Neuronal stem cell (in vitro differentiated cells): ENCODE data around the gene TMOD2.

Experiments
- DNase-seq: peaks from one replicate; pipeline ENCODE4 v3.0.0-alpha.2; 2013; ENCODE audit warnings: low spot score
- H2AFZ ChIP-seq: one replicate; pipeline ENCODE4 v1.6.1; 2013; ENCODE audit warnings: mild to moderate bottlenecking, low read length, inconsistent platforms
- H2AK5ac ChIP-seq: 2 replicates; pipeline ENCODE4 v1.6.1; 2013; ENCODE audit warnings: low read depth, mild to moderate bottlenecking, inconsistent platforms, low read length, moderate library complexity, mixed read lengths
- H2BK120ac ChIP-seq: 2 replicates; pipeline ENCODE4 v1.6.1; 2013; ENCODE audit warnings: low read depth, mild to moderate bottlenecking, inconsistent platforms, low read length, moderate library complexity, mixed read lengths
- H2BK12ac ChIP-seq: one replicate; pipeline ENCODE4 v1.6.1; 2013; ENCODE audit warnings: low read length, inconsistent platforms
- H2BK15ac ChIP-seq: 2 replicates; pipeline ENCODE4 v1.6.1; 2013; ENCODE audit warnings: mild to moderate bottlenecking, low read length, inconsistent platforms, mixed read lengths
- H2BK5ac ChIP-seq: one replicate; pipeline ENCODE4 v1.6.1; 2013; ENCODE audit warnings: inconsistent platforms, mild to moderate bottlenecking, low read length, moderate library complexity
- H3K14ac ChIP-seq: one replicate; pipeline ENCODE4 v1.6.1; 2013; ENCODE audit warnings: low read length, inconsistent platforms
- H3K18ac ChIP-seq: 2 replicates; pipeline ENCODE4 v1.6.1; 2013; ENCODE audit warnings: low read length, inconsistent platforms
- H3K23ac ChIP-seq: 2 replicates; pipeline ENCODE4 v1.6.1; 2013; ENCODE audit warnings: low read depth, mild to moderate bottlenecking, mixed read lengths, low read length, inconsistent platforms; ENCODE audit not compliant: poor library complexity
- H3K27ac ChIP-seq: replicated peaks from 3 replicates; pipeline ENCODE4 v1.5.1; 2013; ENCODE audit warnings: low read length, inconsistent platforms
- H3K27me3 ChIP-seq, 3 experiments: 2 replicates each; pipeline ENCODE4 v1.6.1; 2013; ENCODE audit warnings: low read length in 3 of 3, mild to moderate bottlenecking in 2 of 3, inconsistent platforms in 1 of 3, low read depth in 1 of 3, mixed read lengths in 1 of 3, moderate library complexity in 1 of 3; ENCODE audit not compliant: control insufficient read depth in 3 of 3, insufficient read depth in 3 of 3
- H3K36me3 ChIP-seq, 2 donors: replicated peaks in 1 of 2; 2 replicates each; pipeline ENCODE4 v1.6.1; 2013; ENCODE audit warnings: low read length in 2 of 2; ENCODE audit not compliant: control insufficient read depth in 2 of 2, insufficient read depth in 2 of 2
- H3K4ac ChIP-seq: 2 replicates; pipeline ENCODE4 v1.6.1; 2013; ENCODE audit warnings: inconsistent platforms, mild to moderate bottlenecking, low read length, moderate library complexity
- H3K4me1 ChIP-seq, 2 donors: 1 replicate in 1 of 2; 2 replicates in 1 of 2; pipeline ENCODE4 v1.6.1; 2013; ENCODE audit warnings: low read length in 2 of 2, low read depth in 1 of 2; ENCODE audit not compliant: control insufficient read depth in 2 of 2, insufficient read depth in 1 of 2
- H3K4me2 ChIP-seq: one replicate; pipeline ENCODE4 v1.6.1; 2013; ENCODE audit warnings: mild to moderate bottlenecking, low read length, inconsistent platforms; ENCODE audit not compliant: insufficient read depth, poor library complexity, severe bottlenecking
- H3K4me3 ChIP-seq, 2 donors: 2 replicates each; pipeline ENCODE4 v1.5.1; 2013; ENCODE audit warnings: low read length in 2 of 2, mild to moderate bottlenecking in 2 of 2, inconsistent platforms in 1 of 2, moderate library complexity in 1 of 2
- H3K79me1 ChIP-seq: one replicate; pipeline ENCODE4 v1.6.1; 2013; ENCODE audit warnings: low read depth, mild to moderate bottlenecking, inconsistent platforms, low read length, moderate library complexity
- H3K9ac ChIP-seq: one replicate; pipeline ENCODE4 v1.6.1; 2013; ENCODE audit warnings: mild to moderate bottlenecking, low read depth, low read length, inconsistent platforms; ENCODE audit not compliant: poor library complexity
- H3K9me3 ChIP-seq, 2 donors: replicated peaks in 1 of 2; 2 replicates each; pipeline versions ENCODE3 to v1.6.1; 2013; ENCODE audit warnings: low read length in 2 of 2, mild to moderate bottlenecking in 2 of 2, inconsistent platforms in 1 of 2, low read depth in 1 of 2, mixed read lengths in 1 of 2, moderate library complexity in 1 of 2; ENCODE audit not compliant: control insufficient read depth in 2 of 2, insufficient read depth in 1 of 2
- H4K8ac ChIP-seq: one replicate; pipeline ENCODE4 v1.6.1; 2013; ENCODE audit warnings: low read depth, mild to moderate bottlenecking, inconsistent platforms, low read length, moderate library complexity
- H4K91ac ChIP-seq: one replicate; pipeline ENCODE4 v1.6.1; 2013; ENCODE audit warnings: low read length, low read depth, mild to moderate bottlenecking, inconsistent platforms; ENCODE audit not compliant: poor library complexity
- WGBS, 2 donors: extraction: QIAGEN DNeasy Blood & Tissue Kit; methylation state at CpG; one replicate each; pipeline ENCODE4 v1.1.7; 2013; ENCODE audit warnings: missing lambda C conversion rate in 2 of 2, mixed read lengths in 1 of 2; ENCODE audit not compliant: insufficient read length in 2 of 2, insufficient replicate concordance in 1 of 2; ENCODE audit errors: extremely low coverage in 2 of 2; 5-methylcytosine and 5-hydroxymethylcytosine counted together

The TMOD2 gene

DNA sequence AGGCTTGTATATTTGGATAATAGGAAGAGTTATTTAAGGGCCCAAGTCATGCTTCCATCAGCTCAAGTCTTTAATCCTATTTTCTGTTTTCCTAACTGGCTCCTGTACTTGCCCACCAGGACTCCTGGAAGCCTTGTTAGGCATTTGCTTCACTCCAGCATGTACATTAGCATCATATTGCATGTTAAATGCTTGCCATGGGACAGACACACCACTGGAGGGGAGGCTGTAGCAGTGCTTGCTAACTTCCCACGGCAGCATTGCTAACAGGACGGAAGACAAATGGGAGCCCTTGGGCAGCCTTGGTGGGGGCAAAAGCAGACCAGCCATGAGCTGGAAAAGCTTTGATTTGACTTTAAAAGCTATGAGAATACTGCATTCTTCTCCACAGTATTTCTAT is 6.1 kb downstream of the TMOD2 start:
- H4K91ac ChIP-seq, result peak overlapping the region; percentile 56
- no peak overlapping the region for H2BK5ac ChIP-seq
- no peak overlapping the region for H3K23ac ChIP-seq
- no peak overlapping the region for H3K14ac ChIP-seq
- no CpG with 5 or more reads among the region's 2 CpGs for WGBS, 2 donors
- no peak overlapping the region for H2BK15ac ChIP-seq
- H3K18ac ChIP-seq, result no peak overlapping the region
- H3K27ac ChIP-seq, result no peak overlapping the region
- H3K4me3 ChIP-seq, result no peak overlapping the region
- no peak overlapping the region for H3K4ac ChIP-seq
- no peak for DNase-seq
- no peak overlapping the region for H2AFZ ChIP-seq
- H2AK5ac ChIP-seq, result no peak overlapping the region
- H4K8ac ChIP-seq, result no peak overlapping the region
- no peak overlapping the region for H3K4me2 ChIP-seq
- peaks cover 0 to 6% of the 10 kb centered on the region in 2 donors for H3K9me3 ChIP-seq
- H3K27me3 ChIP-seq, result peaks cover 0 to 32% (median 3%) of the 10 kb centered on the region in 3 experiments
- H3K36me3 ChIP-seq, result no peaks in the 10 kb centered on the region
- H2BK120ac ChIP-seq, result no peak overlapping the region
- no peak overlapping the region for H2BK12ac ChIP-seq
- no peak overlapping the region for H3K9ac ChIP-seq
- no peaks in the 10 kb centered on the region for H3K4me1 ChIP-seq
- no peaks in the 10 kb centered on the region for H3K79me1 ChIP-seq

GRCh38 chr15:51758645-51759044 is 7.2 kb downstream of the TMOD2 start:
- Histone ChIP-seq H2AFZ (no peak overlapping the region), H3K79me1 (no peaks in the 10 kb centered on the region), H2BK12ac (no peak overlapping the region), H3K4me1 (no peaks in the 10 kb centered on the region), H3K4ac (no peak overlapping the region), H3K4me3 (no peak overlapping the region), H3K14ac (no peak overlapping the region), H3K9ac (no peak overlapping the region), H3K23ac (no peak overlapping the region), H2BK120ac (no peak overlapping the region), H2BK5ac (no peak overlapping the region), H3K27me3 (peaks cover 0 to 20% (median 0%) of the 10 kb centered on the region in 3 experiments), H2BK15ac (no peak overlapping the region), H3K9me3 (peaks cover 0 to 6% of the 10 kb centered on the region in 2 donors), H3K27ac (no peak overlapping the region), H4K91ac (no peak overlapping the region), H3K18ac (no peak overlapping the region), H3K36me3 (no peaks in the 10 kb centered on the region), H4K8ac (no peak overlapping the region), H3K4me2 (no peak overlapping the region), H2AK5ac (no peak overlapping the region)
- DNase-seq, result no peak
- no CpG with 5 or more reads among the region's 1 CpG for WGBS, 2 donors

DNA sequence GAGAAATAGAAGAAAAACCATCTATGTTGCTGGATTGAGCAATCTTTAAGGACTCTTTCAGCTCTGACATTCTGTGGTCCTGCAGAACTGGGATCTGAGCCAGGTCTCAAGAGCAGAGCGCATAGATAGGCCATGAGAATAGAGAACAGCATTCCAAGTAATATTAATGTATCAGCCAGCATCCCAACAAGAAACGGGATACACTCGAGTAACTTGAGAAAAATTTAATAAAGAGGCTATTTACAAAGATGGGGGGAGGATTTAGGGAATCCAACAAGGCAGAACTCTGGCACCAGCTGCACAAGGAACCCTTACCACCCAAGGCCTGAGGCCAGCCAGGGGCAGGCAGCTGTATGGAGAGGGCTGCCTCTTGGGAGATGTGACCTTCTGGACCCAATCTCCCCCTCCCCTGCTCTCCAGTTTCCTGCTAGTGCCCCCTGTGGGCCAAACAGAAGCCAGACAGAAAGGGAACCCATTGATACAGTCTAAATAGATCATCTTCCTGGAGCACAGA is 8.2 kb downstream of the TMOD2 start:
- Histone ChIP-seq H2BK15ac (no peak overlapping the region), H3K18ac (no peak overlapping the region), H2AK5ac (no peak overlapping the region), H4K91ac (no peak overlapping the region), H3K4me3 (no peak overlapping the region), H3K4ac (no peak overlapping the region), H3K79me1 (no peaks in the 10 kb centered on the region), H2BK120ac (no peak overlapping the region), H3K23ac (no peak overlapping the region), H3K4me1 (no peaks in the 10 kb centered on the region), H4K8ac (no peak overlapping the region), H3K14ac (no peak overlapping the region), H3K27me3 (peaks cover 0 to 11% (median 0%) of the 10 kb centered on the region in 3 experiments), H3K36me3 (no peaks in the 10 kb centered on the region), H2AFZ (no peak overlapping the region), H3K27ac (no peak overlapping the region), H2BK12ac (no peak overlapping the region), H3K9ac (no peak overlapping the region), H2BK5ac (no peak overlapping the region), H3K4me2 (no peak overlapping the region), H3K9me3 (peaks cover 0 to 6% of the 10 kb centered on the region in 2 donors)
- no CpG with 5 or more reads among the region's 3 CpGs for WGBS, 2 donors
- DNase-seq, result no peak

- WGBS, 2 donors, result no CpG with 5 or more reads among the region's 3 CpGs
Observed at GRCh38 chr15:51760805-51761204, 9.4 kb downstream of the TMOD2 start.

More at GRCh38 chr15:51760805-51761204, 9.4 kb downstream of the TMOD2 start:
- Histone ChIP-seq H2AFZ (no peak overlapping the region), H3K4me3 (no peak overlapping the region), H3K4ac (no peak overlapping the region), H3K4me2 (no peak overlapping the region), H3K9ac (no peak overlapping the region), H3K27me3 (peaks cover 0 to under 1% (median 0%) of the 10 kb centered on the region in 3 experiments), H4K91ac (no peak overlapping the region), H2BK12ac (no peak overlapping the region), H3K79me1 (no peaks in the 10 kb centered on the region), H3K9me3 (peaks cover 0 to 6% of the 10 kb centered on the region in 2 donors), H2BK15ac (no peak overlapping the region), H3K36me3 (no peaks in the 10 kb centered on the region), H4K8ac (no peak overlapping the region), H3K27ac (no peak overlapping the region), H2BK5ac (no peak overlapping the region), H2BK120ac (no peak overlapping the region), H3K4me1 (peaks cover 2 to 3% of the 10 kb centered on the region in 2 donors), H3K14ac (no peak overlapping the region), H3K18ac (no peak overlapping the region), H2AK5ac (no peak overlapping the region), H3K23ac (no peak overlapping the region)
- no peak for DNase-seq
